H1 (cell line): ENCODE measurements around the gene MSH2. TPM values are rescaled to one million over a fixed set of nuclear protein-coding genes. Genes with fewer than 3 reads are reported as not detected.

Experiments used
- CTCF ChIA-PET: fragments of 300-600 bp; sonication (Branson Sonifier 250); formaldehyde crosslinking; loops from one replicate; lab custom pipeline; 2021; ENCODE audit not compliant: partially characterized antibody; lab: Charles Lee
- POLR2A ChIA-PET: fragments of 300-600 bp; sonication (Branson Sonifier 250); formaldehyde crosslinking; loops from one replicate; lab custom pipeline; 2021; ENCODE audit warnings: inconsistent platforms; ENCODE audit not compliant: partially characterized antibody; lab: Charles Lee
- DNase-seq, 2 experiments: peaks; one replicate each; pipeline versions ENCODE4 v3.0.0 to v3.0.0-alpha.2; 2010 to 2022; ENCODE audit warnings: low spot score in 2 of 2, low read depth in 1 of 2, mixed read lengths in 1 of 2
- FAIRE-seq: peaks from 2 replicates; lab custom pipeline; 2011; peaks lifted over from hg19 to GRCh38; lab: Jason Lieb, UNC
- H2AFZ ChIP-seq: 2 replicates; pipeline ENCODE4 v1.8.1; 2012; ENCODE audit warnings: low read length, inconsistent platforms
- H2AK5ac ChIP-seq: 2 replicates; pipeline ENCODE4 v1.6.1; 2013; ENCODE audit warnings: low read depth, low read length
- H2BK120ac ChIP-seq: replicated peaks from 2 replicates; pipeline ENCODE3; 2013; ENCODE audit warnings: low read depth, low read length, inconsistent platforms
- H2BK12ac ChIP-seq: 2 replicates; pipeline ENCODE4 v1.6.1; 2013; ENCODE audit warnings: low read depth, low read length
- H2BK15ac ChIP-seq: 2 replicates; pipeline ENCODE4 v1.6.1; 2013; ENCODE audit warnings: low read length
- H2BK20ac ChIP-seq: 2 replicates; pipeline ENCODE4 v1.6.1; 2013; ENCODE audit warnings: low read length
- H2BK5ac ChIP-seq: 2 replicates; pipeline ENCODE4 v1.6.1; 2013; ENCODE audit warnings: low read depth, low read length
- H3K14ac ChIP-seq: 2 replicates; pipeline ENCODE4 v1.6.1; 2013; ENCODE audit warnings: inconsistent platforms; ENCODE audit not compliant: insufficient read length
- H3K18ac ChIP-seq: 2 replicates; pipeline ENCODE4 v1.6.1; 2013; ENCODE audit warnings: low read length; ENCODE audit errors: extremely low read depth
- H3K23ac ChIP-seq: 2 replicates; pipeline ENCODE4 v1.6.1; 2013; ENCODE audit warnings: inconsistent platforms; ENCODE audit not compliant: insufficient read length
- H3K23me2 ChIP-seq: 2 replicates; pipeline ENCODE4 v1.6.1; 2013; ENCODE audit warnings: low read depth, low read length
- H3K27ac ChIP-seq: 2 replicates; pipeline ENCODE4 v1.6.1; 2011; ENCODE audit warnings: low read depth, low read length, inconsistent platforms
- H3K27me3 ChIP-seq, 4 experiments: replicated peaks in 1 of 4; 1 replicate in 1 of 4; 2 replicates in 3 of 4; pipeline versions ENCODE4 v1.6.1 to v1.8.1; 2011 to 2013; ENCODE audit warnings: low read length in 3 of 4, mild to moderate bottlenecking in 3 of 4, inconsistent platforms in 2 of 4, mixed read lengths in 2 of 4, moderate library complexity in 1 of 4; ENCODE audit not compliant: control insufficient read depth in 3 of 4, insufficient read depth in 3 of 4; ENCODE audit errors: extremely low read depth in 1 of 4
- H3K36me3 ChIP-seq, 4 experiments: 2 replicates each; pipeline versions ENCODE4 v1.6.1 to v1.8.1; 2011 to 2013; ENCODE audit warnings: mild to moderate bottlenecking in 4 of 4, low read length in 3 of 4, moderate library complexity in 2 of 4, control low read depth in 1 of 4, inconsistent platforms in 1 of 4; ENCODE audit not compliant: insufficient read depth in 4 of 4, control insufficient read depth in 2 of 4
- H3K4ac ChIP-seq: replicated peaks from 2 replicates; pipeline ENCODE3; 2013; ENCODE audit warnings: low read length, low read depth, mixed read lengths, inconsistent platforms; ENCODE audit not compliant: insufficient read length
- H3K4me1 ChIP-seq, 4 experiments: replicated peaks in 1 of 4; 1 replicate in 1 of 4; 2 replicates in 3 of 4; pipeline versions ENCODE4 v1.6.1 to v1.8.1; 2011 to 2013; ENCODE audit warnings: low read length in 3 of 4, inconsistent platforms in 2 of 4, mixed read lengths in 1 of 4; ENCODE audit not compliant: insufficient read depth in 4 of 4, control insufficient read depth in 3 of 4
- H3K4me2 ChIP-seq, 2 experiments: 2 replicates each; pipeline versions ENCODE4 v1.6.1 to v1.8.1; 2011 to 2013; ENCODE audit warnings: low read depth in 2 of 2, low read length in 2 of 2, control low read depth in 1 of 2, inconsistent platforms in 1 of 2, mild to moderate bottlenecking in 1 of 2; ENCODE audit not compliant: insufficient read depth in 1 of 2
- H3K4me3 ChIP-seq, 4 experiments: fragments of 200-600, 300-600 bp in 1 of 4; sonication (generic), shearing (Covaris generic), sonication (Bioruptor Twin) in 1 of 4; 2 replicates each; pipeline versions ENCODE4 v1.5.1 to v1.8.1; 2011 to 2016; ENCODE audit warnings: low read length in 4 of 4, low read depth in 3 of 4, control low read depth in 2 of 4, inconsistent platforms in 2 of 4, mild to moderate bottlenecking in 2 of 4, mixed read lengths in 1 of 4, moderate library complexity in 1 of 4; ENCODE audit not compliant: insufficient read depth in 2 of 4; ENCODE audit errors: extremely low read depth in 1 of 4
- H3K56ac ChIP-seq: replicated peaks from 2 replicates; pipeline ENCODE3; 2013; ENCODE audit warnings: low read depth, mild to moderate bottlenecking, mixed read lengths, low read length, inconsistent platforms; ENCODE audit not compliant: insufficient read length
- H3K79me1 ChIP-seq: 2 replicates; pipeline ENCODE4 v1.6.1; 2013; ENCODE audit warnings: low read depth, low read length, control low read depth
- H3K79me2 ChIP-seq, 2 experiments: 2 replicates each; pipeline versions ENCODE4 v1.6.1 to v1.8.1; 2012 to 2013; ENCODE audit warnings: low read length in 2 of 2, mild to moderate bottlenecking in 2 of 2, inconsistent platforms in 1 of 2; ENCODE audit not compliant: insufficient read depth in 2 of 2, control insufficient read depth in 1 of 2
- H3K9ac ChIP-seq, 4 experiments: replicated peaks in 1 of 4; 1 replicate in 1 of 4; 2 replicates in 3 of 4; pipeline versions ENCODE4 v1.6.1 to v1.8.1; 2011 to 2013; ENCODE audit warnings: low read depth in 3 of 4, low read length in 3 of 4, control low read depth in 2 of 4, mild to moderate bottlenecking in 2 of 4, moderate library complexity in 2 of 4, inconsistent platforms in 1 of 4; ENCODE audit errors: extremely low read depth in 1 of 4
- H3K9me3 ChIP-seq, 2 experiments: 2 replicates each; pipeline versions ENCODE4 v1.6.1 to v1.8.1; 2012 to 2013; ENCODE audit warnings: mild to moderate bottlenecking in 2 of 2, moderate library complexity in 2 of 2, control low read depth in 1 of 2, inconsistent platforms in 1 of 2, low read depth in 1 of 2, low read length in 1 of 2, mixed read lengths in 1 of 2; ENCODE audit not compliant: insufficient read depth in 2 of 2
- H4K20me1 ChIP-seq, 2 experiments: replicated peaks in 1 of 2; 2 replicates each; pipeline versions ENCODE3 to v1.8.1; 2011 to 2013; ENCODE audit warnings: inconsistent platforms in 2 of 2, low read length in 2 of 2, mild to moderate bottlenecking in 1 of 2; ENCODE audit not compliant: insufficient read depth in 2 of 2, control insufficient read depth in 1 of 2
- H4K5ac ChIP-seq: 2 replicates; pipeline ENCODE4 v1.6.1; 2013; ENCODE audit warnings: low read length, low read depth, mixed read lengths, inconsistent platforms; ENCODE audit not compliant: insufficient read length
- H4K8ac ChIP-seq: 2 replicates; pipeline ENCODE4 v1.8.0; 2013; ENCODE audit warnings: mild to moderate bottlenecking, moderate library complexity, low read length, inconsistent platforms; ENCODE audit not compliant: insufficient read depth; ENCODE audit errors: extremely low read depth
- H4K91ac ChIP-seq: replicated peaks from 2 replicates; pipeline ENCODE3; 2013; ENCODE audit warnings: low read length, mixed read lengths, inconsistent platforms; ENCODE audit not compliant: insufficient read length
- EGR1 ChIP-seq: IDR thresholded peaks from 2 replicates; pipeline ENCODE4 v1.6.1; 2011; ENCODE audit warnings: low read depth, low read length, borderline replicate concordance
- POLR2A ChIP-seq, 2 experiments: IDR thresholded peaks; 1 replicate in 1 of 2; 2 replicates in 1 of 2; pipeline ENCODE4 v1.6.1; 2011; ENCODE audit warnings: low read depth in 2 of 2, low read length in 2 of 2, mild to moderate bottlenecking in 2 of 2; ENCODE audit errors: control extremely low read depth in 1 of 2
- YY1 ChIP-seq: IDR thresholded peaks from 2 replicates; pipeline ENCODE4 v1.6.1; 2011; ENCODE audit warnings: low read depth, mild to moderate bottlenecking, low read length
- WGBS, 2 experiments: shearing (Covaris generic) in 1 of 2; methylation state at CpG; one replicate each; pipeline versions ENCODE4 v1.1.6 to v1.1.7; 2013 to 2015; ENCODE audit warnings: low lambda C conversion rate in 2 of 2, mixed read lengths in 2 of 2, inconsistent platforms in 1 of 2, low coverage in 1 of 2, missing lambda C conversion rate in 1 of 2; ENCODE audit not compliant: insufficient replicate concordance in 2 of 2, insufficient coverage in 1 of 2, insufficient read length in 1 of 2; ENCODE audit errors: extremely low coverage in 1 of 2, missing lambda C conversion rate in 1 of 2; 5-methylcytosine and 5-hydroxymethylcytosine counted together
- polyA plus RNA-seq, 7 experiments: library from polyadenylated mRNA; depleted of rRNA in 3 of 7; stranded (reverse) in 5 of 7; unstranded in 2 of 7; fragments of >200 nt in 5 of 7; fragments of 200-250 nt in 2 of 7; gene quantifications; 1 replicate in 5 of 7; 2 replicates in 1 of 7; 4 replicates in 1 of 7; pipeline versions ENCODE4 v1.2.1 to v1.2.3, GENCODE V29; 2011 to 2013; ENCODE audit warnings: missing spikeins in 2 of 7, mixed read lengths in 2 of 7
- total RNA-seq: library from RNA; stranded (reverse); fragmentation: NEBNext Ultra II Directional; extraction: Animal tissue kit (Norgen Biotek cat#: 25700); gene quantifications from 2 replicates; pipeline ENCODE4 v1.2.1, GENCODE V29; 2021

MSH2 gene
- total and polyA plus RNA-seq, 2 of the 8 experiments (the other 6 are each of a cell fraction or from before 2014, with no cell fraction given): 64.1 to 228 TPM

- FAIRE-seq (no peak), DNase-seq (no peak)
- Histone ChIP-seq H3K56ac (no peak overlapping the region), H3K14ac (no peak overlapping the region), H3K9ac (no peak overlapping the region), H4K8ac (no peak overlapping the region), H2AFZ (no peak overlapping the region), H3K4ac (no peak overlapping the region), H4K91ac (no peak overlapping the region), H3K4me2 (no peak overlapping the region), H3K9me3 (no peaks in the 10 kb centered on the region; a peak in 1 of 4 replicates), H2AK5ac (no peak overlapping the region), H3K4me1 (peaks cover 0 to 4% (median under 1%) of the 10 kb centered on the region in 4 experiments; a peak in 2 of 7 replicates), H2BK5ac (peak overlapping the region; percentile 18; the same call in 1 of the 2 replicates), H2BK15ac (no peak overlapping the region), H3K79me2 (no peaks in the 10 kb centered on the region), H2BK120ac (no peak overlapping the region), H3K36me3 (peaks cover 0 to 14% (median 4%) of the 10 kb centered on the region in 4 experiments; a peak in 5 of 8 replicates), H3K27ac (no peak overlapping the region; the same call in 1 of the 2 replicates), H3K79me1 (peaks cover 2% of the 10 kb centered on the region; the same call in 1 of the 2 replicates), H3K4me3 (no peak overlapping the region), H2BK20ac (no peak overlapping the region), H4K20me1 (no peaks in the 10 kb centered on the region), H4K5ac (no peak overlapping the region), H3K27me3 (no peaks in the 10 kb centered on the region), H3K18ac (peak overlapping the region; percentile 48; the same call in 1 of the 2 replicates), H3K23me2 (no peaks in the 10 kb centered on the region), H3K23ac (no peak overlapping the region), H2BK12ac (no peak overlapping the region)
- WGBS, 2 experiments: 89% methylated on average over 9 of the region's 9 CpGs; no CpG with 5 or more reads in 1 of the 2 experiments
- POLR2A ChIA-PET: interaction anchor here (0.8 to 2.3 kb wide), 8 partner anchors 10 to 371 kb away, joined by 3 to 10 read pairs (median 3); partner anchors contain the start of gene MSH2
- TF ChIP-seq YY1 (no peak), POLR2A (IDR thresholded peaks at IDR 0.05; ENCODE audit: control extremely low read depth in 1 of 2, low read depth in 2 of 2, low read length in 2 of 2) (peak in 1 of 2 experiments; percentile 32; a peak in 1 of 3 replicates), EGR1 (peak; percentile 39; the same call in 1 of the 2 replicates)
- CTCF ChIA-PET: interaction anchor here (1.6 kb wide), 1 partner anchor 165 kb away, joined by 5 read pairs; no protein-coding TSS in a partner anchor
Measured at GRCh38 chr2:47488870-47489584, 86.1 kb downstream of the MSH2 start.
